ENCODE measurements around the gene CPED1.
"Not testable (repeated sequence)": the region's sequence is repeated elsewhere in the genome, so short reads cannot be mapped to it uniquely, and the experiment has no call there.

DNA sequence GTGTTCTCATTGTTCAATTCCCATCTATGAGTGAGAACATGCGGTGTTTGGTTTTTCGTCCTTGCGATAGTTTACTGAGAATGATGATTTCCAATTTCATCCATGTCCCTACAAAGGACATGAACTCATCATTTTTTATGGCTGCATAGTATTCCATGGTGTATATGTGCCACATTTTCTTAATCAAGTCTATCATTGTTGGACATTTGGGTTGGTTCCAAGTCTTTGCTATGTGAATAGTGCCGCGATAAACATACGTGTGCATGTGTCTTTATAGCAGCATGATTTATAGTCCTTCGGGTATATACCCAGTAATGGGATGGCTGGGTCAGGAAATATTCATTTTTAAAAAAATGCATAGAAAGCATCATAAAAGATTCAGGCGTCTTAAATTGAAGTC is 4.9 kb upstream of the CPED1 start:
- not testable (repeated sequence) for TF ChIP-seq EZH2 (IDR thresholded peaks at IDR 0.05; ENCODE audit: borderline replicate concordance, control insufficient read depth, low read depth, low read length); JUND (IDR thresholded peaks at IDR 0.05; ENCODE audit: low read depth, low read length); JUNB (IDR thresholded peaks at IDR 0.05); NR2C1 (IDR thresholded peaks at IDR 0.05); POLR2A (IDR thresholded peaks at IDR 0.05; ENCODE audit: low read depth, low read length); TAF1 (IDR thresholded peaks at IDR 0.05; ENCODE audit: borderline replicate concordance, low read depth, low read length); GABPA (IDR thresholded peaks at IDR 0.05; ENCODE audit: low read depth)
